Fibroblast of mammary gland (primary cell): ENCODE data around the gene PRDM15.

Experiments
- DNase-seq: peaks from one replicate; pipeline ENCODE4 v3.0.0-alpha.2; 2010; ENCODE audit warnings: low read depth
- H3K4me3 ChIP-seq: 2 replicates; pipeline ENCODE4 v1.5.1; 2011; ENCODE audit warnings: low read depth, mild to moderate bottlenecking, low read length, moderate library complexity; ENCODE audit not compliant: control insufficient read depth
- CTCF ChIP-seq: conservative IDR thresholded peaks from 2 replicates; pipeline ENCODE4 v1.5.1; 2011; ENCODE audit warnings: low read depth, low read length, inconsistent platforms; ENCODE audit not compliant: control insufficient read depth, insufficient read depth

The PRDM15 gene

GRCh38 chr21:41918561-41919358 lies 39.6 kb upstream of the PRDM15 start:
- no peak for DNase-seq
- TF ChIP-seq CTCF = no peak
- no peak overlapping the region for H3K4me3 ChIP-seq

DNA sequence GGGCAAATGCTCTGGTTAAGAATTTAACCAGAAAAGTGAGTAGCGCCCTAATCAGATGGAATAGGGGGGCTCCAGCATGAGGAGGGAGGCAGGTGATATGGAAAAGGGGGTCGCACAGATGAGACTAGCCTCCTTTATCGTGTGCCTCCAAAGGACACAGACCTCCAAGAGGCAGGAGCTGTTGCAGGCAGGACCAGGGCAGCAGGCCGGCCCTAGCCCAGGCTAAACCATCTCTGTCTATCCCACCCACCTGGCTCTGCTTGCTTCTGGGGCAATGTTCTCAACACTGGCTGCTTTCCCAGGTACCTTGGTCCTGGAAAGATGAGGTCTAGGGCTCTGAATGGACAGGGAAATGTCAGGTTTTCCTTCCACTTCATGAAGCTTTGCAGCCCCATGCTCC lies 38.4 kb upstream of the PRDM15 start:
- no peak for TF ChIP-seq CTCF
- no peak overlapping the region for H3K4me3 ChIP-seq
- DNase-seq = no peak

- H3K4me3 ChIP-seq = no peak overlapping the region
- no peak for TF ChIP-seq CTCF
- no peak for DNase-seq
These were observed 37.8 kb upstream of the PRDM15 start for GRCh38 chr21:41916888-41917433.

GRCh38 chr21:41914965-41915364 lies 35.8 kb upstream of the PRDM15 start:
- no peak for TF ChIP-seq CTCF
- DNase-seq = no peak
- H3K4me3 ChIP-seq = no peak overlapping the region

DNA sequence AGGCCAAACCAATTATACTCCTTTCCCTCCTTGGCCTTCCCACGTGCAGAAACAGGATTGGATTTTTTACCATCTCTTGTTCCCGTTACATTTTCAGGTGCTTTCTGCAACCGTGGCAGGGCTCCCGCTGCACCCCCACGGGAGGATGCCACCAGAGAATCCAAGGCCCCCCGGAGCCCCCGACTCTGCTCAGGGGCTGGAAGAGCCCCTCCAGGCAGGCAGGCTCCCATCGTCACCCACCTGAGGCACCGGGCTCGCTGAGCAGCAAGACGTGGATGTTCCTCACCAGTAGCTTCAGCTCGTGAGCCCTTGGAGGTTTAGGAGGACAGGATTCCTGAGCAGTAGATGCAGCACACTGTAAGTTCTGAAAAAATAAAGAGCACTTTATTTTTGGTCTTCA lies 35.2 kb upstream of the PRDM15 start:
- no peak for DNase-seq
- TF ChIP-seq CTCF = no peak
- no peak overlapping the region for H3K4me3 ChIP-seq

DNA sequence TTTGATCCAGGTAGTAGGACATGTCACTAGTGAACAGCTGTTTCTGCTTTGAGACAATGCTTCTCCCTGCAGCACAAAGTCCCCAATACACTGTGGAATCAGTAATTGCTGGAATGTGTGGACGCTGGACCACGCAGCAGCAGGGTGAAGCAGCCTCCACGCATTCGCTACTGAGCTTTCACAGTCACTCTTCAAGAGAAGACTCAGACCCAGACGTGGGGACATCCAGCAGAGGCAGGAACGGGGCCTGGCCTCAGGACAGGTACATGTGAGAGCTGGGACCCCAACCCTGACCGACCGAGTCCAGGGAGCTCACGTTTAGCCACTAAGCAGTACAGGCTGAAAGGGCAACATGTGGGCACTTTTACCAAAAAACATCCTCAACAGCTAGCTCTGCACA lies 34.1 kb upstream of the PRDM15 start:
- no peak overlapping the region for H3K4me3 ChIP-seq
- DNase-seq = no peak
- TF ChIP-seq CTCF = no peak

DNA sequence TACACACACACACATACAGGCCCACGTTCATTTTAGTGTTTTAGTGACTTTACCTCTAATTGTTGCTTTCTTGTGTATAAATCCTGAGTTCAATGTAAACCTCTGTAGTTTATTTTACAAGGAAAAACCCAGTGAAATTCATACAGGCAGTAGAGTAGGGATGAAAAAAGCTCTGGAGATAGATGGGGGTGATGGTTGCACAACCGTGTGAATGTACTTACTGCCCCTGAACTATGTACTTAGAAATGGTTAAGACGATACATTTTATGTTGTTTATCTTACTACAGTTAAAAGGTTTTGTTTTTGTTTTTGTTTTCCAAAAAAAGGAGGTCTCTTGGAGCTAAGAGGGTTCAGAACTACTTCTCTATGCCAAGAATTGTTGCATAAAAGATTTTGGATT lies 29.7 kb upstream of the PRDM15 start:
- TF ChIP-seq CTCF = no peak
- no peak for DNase-seq
- H3K4me3 ChIP-seq = no peak overlapping the region
